ENCODE data around the gene NFE2. TPM values are rescaled to one million over a fixed set of nuclear protein-coding genes. Genes with fewer than 3 reads are reported as not detected.

The NFE2 gene
- total RNA-seq, 1 experiment from 2014 or later: 2.4 TPM

DNA sequence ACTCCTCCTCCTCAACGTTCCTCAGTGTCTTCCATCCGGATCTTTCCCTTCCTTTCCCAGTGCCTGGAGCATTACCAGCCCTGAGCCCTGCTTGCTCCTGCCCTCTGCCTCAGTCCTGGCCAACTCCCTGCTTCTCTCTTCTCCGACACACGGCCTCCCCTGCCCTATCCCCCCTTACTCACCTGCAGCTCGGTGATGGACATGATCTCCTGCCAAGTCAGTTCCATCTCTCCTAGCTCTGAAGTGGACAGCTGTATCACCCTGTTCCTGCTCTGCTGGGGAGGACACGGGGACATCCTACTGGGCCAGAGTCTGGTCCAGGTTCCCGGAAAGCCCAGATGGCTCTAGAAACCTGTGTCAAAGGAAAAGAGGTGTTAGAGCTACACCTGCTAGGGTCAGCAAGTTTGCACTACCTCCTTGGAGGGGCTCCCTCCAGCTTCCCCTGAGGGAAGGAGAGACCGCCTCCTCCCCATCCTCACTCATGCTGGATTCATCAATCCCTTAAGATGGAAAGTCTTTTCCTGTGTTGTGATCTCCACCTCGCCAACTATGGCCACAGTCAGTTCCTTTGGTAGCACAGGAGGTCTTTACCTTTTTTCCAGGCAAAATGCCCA, 5.8 kb downstream of the NFE2 start:
- H3K27me3 Mint-ChIP-seq (ENCODE audit: low read depth): peaks cover 11% of the 10 kb centered on the region
- ChIA-PET CTCF (interaction anchor here (0.8 to 9.8 kb wide), 6 partner anchors 29 to 104 kb away, joined by 4 to 130 read pairs (median 12); partner anchors contain the start of gene COPZ1), POLR2A (interaction anchor here (0.6 to 1.3 kb wide), 2 partner anchors 58 to 65 kb away, joined by 4 to 6 read pairs; no protein-coding TSS in a partner anchor)
- peaks cover 11% of the 10 kb centered on the region for H3K4me1 Mint-ChIP-seq
- DNase-seq (ENCODE audit: low spot score) (no peak), ATAC-seq (no peak)
- no peak overlapping the region for H3K27ac Mint-ChIP-seq
- no peaks in the 10 kb centered on the region for H3K9me3 Mint-ChIP-seq
- H3K4me3 Mint-ChIP-seq: no peak overlapping the region
- TF ChIP-seq EMX1 (CRISPR knock-in tag; IDR thresholded peaks at IDR 0.05): no peak
- TF ChIP-seq, protein P1, sequence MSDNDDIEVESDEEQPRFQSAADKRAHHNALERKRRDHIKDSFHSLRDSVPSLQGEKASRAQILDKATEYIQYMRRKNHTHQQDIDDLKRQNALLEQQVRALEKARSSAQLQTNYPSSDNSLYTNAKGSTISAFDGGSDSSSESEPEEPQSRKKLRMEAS (CRISPR knock-in tag; IDR thresholded peaks at IDR 0.05): no peak
- TF ChIP-seq, protein P2, sequence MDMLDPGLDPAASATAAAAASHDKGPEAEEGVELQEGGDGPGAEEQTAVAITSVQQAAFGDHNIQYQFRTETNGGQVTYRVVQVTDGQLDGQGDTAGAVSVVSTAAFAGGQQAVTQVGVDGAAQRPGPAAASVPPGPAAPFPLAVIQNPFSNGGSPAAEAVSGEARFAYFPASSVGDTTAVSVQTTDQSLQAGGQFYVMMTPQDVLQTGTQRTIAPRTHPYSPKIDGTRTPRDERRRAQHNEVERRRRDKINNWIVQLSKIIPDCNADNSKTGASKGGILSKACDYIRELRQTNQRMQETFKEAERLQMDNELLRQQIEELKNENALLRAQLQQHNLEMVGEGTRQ (CRISPR knock-in tag; IDR thresholded peaks at IDR 0.05): no peak
- TF ChIP-seq KAT7 (CRISPR knock-in tag; IDR thresholded peaks at IDR 0.05; ENCODE audit: borderline replicate concordance): no peak
- TF ChIP-seq, protein P3, sequence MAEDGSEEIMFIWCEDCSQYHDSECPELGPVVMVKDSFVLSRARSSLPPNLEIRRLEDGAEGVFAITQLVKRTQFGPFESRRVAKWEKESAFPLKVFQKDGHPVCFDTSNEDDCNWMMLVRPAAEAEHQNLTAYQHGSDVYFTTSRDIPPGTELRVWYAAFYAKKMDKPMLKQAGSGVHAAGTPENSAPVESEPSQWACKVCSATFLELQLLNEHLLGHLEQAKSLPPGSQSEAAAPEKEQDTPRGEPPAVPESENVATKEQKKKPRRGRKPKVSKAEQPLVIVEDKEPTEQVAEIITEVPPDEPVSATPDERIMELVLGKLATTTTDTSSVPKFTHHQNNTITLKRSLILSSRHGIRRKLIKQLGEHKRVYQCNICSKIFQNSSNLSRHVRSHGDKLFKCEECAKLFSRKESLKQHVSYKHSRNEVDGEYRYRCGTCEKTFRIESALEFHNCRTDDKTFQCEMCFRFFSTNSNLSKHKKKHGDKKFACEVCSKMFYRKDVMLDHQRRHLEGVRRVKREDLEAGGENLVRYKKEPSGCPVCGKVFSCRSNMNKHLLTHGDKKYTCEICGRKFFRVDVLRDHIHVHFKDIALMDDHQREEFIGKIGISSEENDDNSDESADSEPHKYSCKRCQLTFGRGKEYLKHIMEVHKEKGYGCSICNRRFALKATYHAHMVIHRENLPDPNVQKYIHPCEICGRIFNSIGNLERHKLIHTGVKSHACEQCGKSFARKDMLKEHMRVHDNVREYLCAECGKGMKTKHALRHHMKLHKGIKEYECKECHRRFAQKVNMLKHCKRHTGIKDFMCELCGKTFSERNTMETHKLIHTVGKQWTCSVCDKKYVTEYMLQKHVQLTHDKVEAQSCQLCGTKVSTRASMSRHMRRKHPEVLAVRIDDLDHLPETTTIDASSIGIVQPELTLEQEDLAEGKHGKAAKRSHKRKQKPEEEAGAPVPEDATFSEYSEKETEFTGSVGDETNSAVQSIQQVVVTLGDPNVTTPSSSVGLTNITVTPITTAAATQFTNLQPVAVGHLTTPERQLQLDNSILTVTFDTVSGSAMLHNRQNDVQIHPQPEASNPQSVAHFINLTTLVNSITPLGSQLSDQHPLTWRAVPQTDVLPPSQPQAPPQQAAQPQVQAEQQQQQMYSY (CRISPR knock-in tag; IDR thresholded peaks at IDR 0.05): no peak
- TF ChIP-seq, protein P4, sequence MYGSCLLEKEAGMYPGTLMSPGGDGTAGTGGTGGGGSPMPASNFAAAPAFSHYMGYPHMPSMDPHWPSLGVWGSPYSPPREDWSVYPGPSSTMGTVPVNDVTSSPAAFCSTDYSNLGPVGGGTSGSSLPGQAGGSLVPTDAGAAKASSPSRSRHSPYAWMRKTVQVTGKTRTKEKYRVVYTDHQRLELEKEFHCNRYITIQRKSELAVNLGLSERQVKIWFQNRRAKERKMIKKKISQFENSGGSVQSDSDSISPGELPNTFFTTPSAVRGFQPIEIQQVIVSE (CRISPR knock-in tag; IDR thresholded peaks at IDR 0.05; ENCODE audit: borderline replicate concordance): no peak
- TF ChIP-seq ETV6 (CRISPR knock-in tag; IDR thresholded peaks at IDR 0.05): no peak
- TF ChIP-seq NR2C2 (CRISPR knock-in tag; IDR thresholded peaks at IDR 0.05): no peak
- no peak for TF ChIP-seq JAZF1 (CRISPR knock-in tag; IDR thresholded peaks at IDR 0.05)
- no peak for TF ChIP-seq JUN (CRISPR knock-in tag; IDR thresholded peaks at IDR 0.05)
- TF ChIP-seq FOXJ3 (CRISPR knock-in tag; IDR thresholded peaks at IDR 0.05; ENCODE audit: borderline replicate concordance): no peak
- TF ChIP-seq MXD4 (CRISPR knock-in tag; IDR thresholded peaks at IDR 0.05; ENCODE audit: borderline replicate concordance): no peak
- TF ChIP-seq RELA (CRISPR knock-in tag; IDR thresholded peaks at IDR 0.05; ENCODE audit: borderline replicate concordance): no peak
- TF ChIP-seq, protein P5, sequence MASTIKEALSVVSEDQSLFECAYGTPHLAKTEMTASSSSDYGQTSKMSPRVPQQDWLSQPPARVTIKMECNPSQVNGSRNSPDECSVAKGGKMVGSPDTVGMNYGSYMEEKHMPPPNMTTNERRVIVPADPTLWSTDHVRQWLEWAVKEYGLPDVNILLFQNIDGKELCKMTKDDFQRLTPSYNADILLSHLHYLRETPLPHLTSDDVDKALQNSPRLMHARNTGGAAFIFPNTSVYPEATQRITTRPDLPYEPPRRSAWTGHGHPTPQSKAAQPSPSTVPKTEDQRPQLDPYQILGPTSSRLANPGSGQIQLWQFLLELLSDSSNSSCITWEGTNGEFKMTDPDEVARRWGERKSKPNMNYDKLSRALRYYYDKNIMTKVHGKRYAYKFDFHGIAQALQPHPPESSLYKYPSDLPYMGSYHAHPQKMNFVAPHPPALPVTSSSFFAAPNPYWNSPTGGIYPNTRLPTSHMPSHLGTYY (CRISPR knock-in tag; IDR thresholded peaks at IDR 0.05): no peak
- TF ChIP-seq ZNF219 (CRISPR knock-in tag; IDR thresholded peaks at IDR 0.05; ENCODE audit: borderline replicate concordance): no peak
- TF ChIP-seq FOXP1 (CRISPR knock-in tag; IDR thresholded peaks at IDR 0.05; ENCODE audit: borderline replicate concordance): no peak
- H3K36me3 Mint-ChIP-seq: no peaks in the 10 kb centered on the region

DNA sequence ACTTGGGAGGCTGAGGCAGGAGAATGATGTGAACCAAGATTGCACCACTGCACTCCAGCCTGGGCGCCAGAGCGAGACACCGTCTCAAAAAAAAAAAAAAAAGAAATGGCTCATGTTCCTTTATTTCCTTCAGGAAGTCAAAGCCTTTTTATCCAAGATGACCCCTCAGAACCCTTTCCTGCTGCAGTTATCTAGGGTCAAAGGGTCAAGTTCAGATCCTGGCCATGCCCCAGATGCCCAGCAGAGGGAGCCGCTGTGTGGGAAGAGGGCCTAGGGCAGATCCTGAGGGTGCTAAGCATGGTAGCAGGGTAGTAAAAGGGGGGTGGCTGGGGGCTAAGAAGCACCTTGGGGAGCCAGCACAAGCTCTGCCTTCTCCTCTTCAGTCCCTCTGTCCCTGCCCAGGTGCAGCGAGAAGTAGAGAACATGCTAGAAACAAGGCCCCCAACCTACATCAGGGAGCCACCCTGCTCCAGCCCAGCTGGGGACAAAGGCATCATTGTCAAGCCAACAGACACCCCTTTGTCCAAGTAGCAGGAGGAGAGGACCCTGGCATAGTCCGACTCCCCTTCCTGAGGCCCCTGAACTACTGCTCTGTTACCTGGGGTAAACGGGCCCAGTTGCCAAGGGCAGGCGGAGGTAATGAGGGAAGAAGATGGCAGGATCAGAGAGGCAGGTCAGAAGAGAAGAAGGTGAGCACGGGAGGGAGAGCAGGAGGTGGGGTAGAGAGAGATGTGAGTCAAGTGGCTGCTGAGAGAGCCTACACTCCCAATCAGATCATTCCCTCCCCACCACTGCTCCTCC, 6.5 kb downstream of the NFE2 start:
- H3K4me1 Mint-ChIP-seq: peaks cover 4% of the 10 kb centered on the region
- no peak overlapping the region for H3K27ac Mint-ChIP-seq
- ChIA-PET CTCF (interaction anchor here (0.7 to 9.8 kb wide), 11 partner anchors 15 to 105 kb away, joined by 3 to 130 read pairs (median 6); partner anchors contain the start of genes CBX5 and COPZ1), POLR2A (interaction anchor here (0.6 to 1.3 kb wide), 2 partner anchors 59 to 65 kb away, joined by 4 to 6 read pairs; no protein-coding TSS in a partner anchor)
- no peak overlapping the region for H3K4me3 Mint-ChIP-seq
- DNase-seq (ENCODE audit: low spot score) (peak; percentile 88), ATAC-seq (peak; percentile 76)
- TF ChIP-seq NR2C2 (CRISPR knock-in tag; IDR thresholded peaks at IDR 0.05) (peak; percentile 50; the same call in 1 of the 2 replicates), ZNF423 (CRISPR knock-in tag; IDR thresholded peaks at IDR 0.05) (peak; percentile 14; the same call in 1 of the 2 replicates), JAZF1 (CRISPR knock-in tag; IDR thresholded peaks at IDR 0.05) (no peak), SP1 (CRISPR knock-in tag; conservative IDR thresholded peaks at IDR 0.05) (0 out of 2 replicates have a peak, but pooled peaks have one; percentile 22)
- TF ChIP-seq, protein P6, sequence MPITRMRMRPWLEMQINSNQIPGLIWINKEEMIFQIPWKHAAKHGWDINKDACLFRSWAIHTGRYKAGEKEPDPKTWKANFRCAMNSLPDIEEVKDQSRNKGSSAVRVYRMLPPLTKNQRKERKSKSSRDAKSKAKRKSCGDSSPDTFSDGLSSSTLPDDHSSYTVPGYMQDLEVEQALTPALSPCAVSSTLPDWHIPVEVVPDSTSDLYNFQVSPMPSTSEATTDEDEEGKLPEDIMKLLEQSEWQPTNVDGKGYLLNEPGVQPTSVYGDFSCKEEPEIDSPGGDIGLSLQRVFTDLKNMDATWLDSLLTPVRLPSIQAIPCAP (CRISPR knock-in tag; IDR thresholded peaks at IDR 0.05): no peak
- TF ChIP-seq, protein P7, sequence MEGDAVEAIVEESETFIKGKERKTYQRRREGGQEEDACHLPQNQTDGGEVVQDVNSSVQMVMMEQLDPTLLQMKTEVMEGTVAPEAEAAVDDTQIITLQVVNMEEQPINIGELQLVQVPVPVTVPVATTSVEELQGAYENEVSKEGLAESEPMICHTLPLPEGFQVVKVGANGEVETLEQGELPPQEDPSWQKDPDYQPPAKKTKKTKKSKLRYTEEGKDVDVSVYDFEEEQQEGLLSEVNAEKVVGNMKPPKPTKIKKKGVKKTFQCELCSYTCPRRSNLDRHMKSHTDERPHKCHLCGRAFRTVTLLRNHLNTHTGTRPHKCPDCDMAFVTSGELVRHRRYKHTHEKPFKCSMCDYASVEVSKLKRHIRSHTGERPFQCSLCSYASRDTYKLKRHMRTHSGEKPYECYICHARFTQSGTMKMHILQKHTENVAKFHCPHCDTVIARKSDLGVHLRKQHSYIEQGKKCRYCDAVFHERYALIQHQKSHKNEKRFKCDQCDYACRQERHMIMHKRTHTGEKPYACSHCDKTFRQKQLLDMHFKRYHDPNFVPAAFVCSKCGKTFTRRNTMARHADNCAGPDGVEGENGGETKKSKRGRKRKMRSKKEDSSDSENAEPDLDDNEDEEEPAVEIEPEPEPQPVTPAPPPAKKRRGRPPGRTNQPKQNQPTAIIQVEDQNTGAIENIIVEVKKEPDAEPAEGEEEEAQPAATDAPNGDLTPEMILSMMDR (IDR thresholded peaks at IDR 0.05): peak; percentile 77
- no peaks in the 10 kb centered on the region for H3K9me3 Mint-ChIP-seq
- H3K27me3 Mint-ChIP-seq (ENCODE audit: low read depth): peaks cover 4% of the 10 kb centered on the region
- H3K36me3 Mint-ChIP-seq: no peaks in the 10 kb centered on the region
